Thyroid gland (tissue), 4 donors: ENCODE measurements around the gene DEK.

Experiments used
- POLR2A ChIP-seq, 2 donors: fragments of 450-650 bp; IDR thresholded peaks; one replicate each; pipeline ENCODE4 v1.6.1; 2017; ENCODE audit warnings: antibody characterized with exemption in 2 of 2, mild to moderate bottlenecking in 2 of 2, moderate library complexity in 1 of 2
- TF ChIP-seq, protein P1 (sequence below), 6 experiments: fragments of 200-600 bp in 3 of 6; fragments of 450-650 bp in 3 of 6; sonication (generic) in 3 of 6; IDR thresholded peaks; one replicate each; pipeline ENCODE4 v1.5.1; 2016 to 2019; ENCODE audit warnings: antibody characterized with exemption in 6 of 6, mild to moderate bottlenecking in 2 of 6, inconsistent platforms in 1 of 6, moderate library complexity in 1 of 6

DNA sequence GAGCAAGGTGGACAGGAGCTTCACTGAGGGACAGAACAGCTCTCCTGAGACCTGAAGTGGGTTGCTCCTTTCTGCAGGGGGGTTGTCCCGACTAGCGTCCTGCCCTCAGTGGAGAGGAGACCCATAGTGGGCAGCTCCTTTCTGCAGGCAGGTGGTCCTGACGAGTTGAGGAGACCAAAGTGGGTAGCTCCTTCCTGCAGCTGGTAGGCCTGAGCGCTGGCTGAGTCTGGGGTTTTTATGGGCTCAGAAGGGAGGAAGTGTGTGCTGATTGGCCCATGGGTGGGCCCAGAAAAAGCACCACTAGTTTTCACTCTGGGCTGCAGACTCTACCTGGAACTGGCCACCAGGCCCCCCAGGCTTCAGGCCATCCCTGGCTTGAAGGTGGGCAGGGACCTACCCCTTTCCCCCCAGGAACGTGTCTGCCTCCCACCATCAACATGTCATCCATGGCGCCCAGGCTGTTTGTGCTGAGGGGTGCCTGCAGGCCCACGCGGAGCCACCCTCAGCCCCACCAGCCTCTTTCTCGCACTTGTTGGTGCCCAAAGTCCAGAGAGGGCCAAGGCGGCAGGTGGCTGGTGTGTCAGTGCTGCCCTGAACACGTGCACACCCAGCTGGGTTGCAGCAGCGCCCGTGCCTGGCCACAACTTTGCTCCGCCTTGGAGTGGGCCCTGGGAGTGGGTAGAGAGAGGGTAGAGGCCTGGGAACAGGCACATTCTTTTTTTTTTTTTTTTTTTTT lies 1.6 kb upstream of the DEK start:
- TF ChIP-seq, protein P1, sequence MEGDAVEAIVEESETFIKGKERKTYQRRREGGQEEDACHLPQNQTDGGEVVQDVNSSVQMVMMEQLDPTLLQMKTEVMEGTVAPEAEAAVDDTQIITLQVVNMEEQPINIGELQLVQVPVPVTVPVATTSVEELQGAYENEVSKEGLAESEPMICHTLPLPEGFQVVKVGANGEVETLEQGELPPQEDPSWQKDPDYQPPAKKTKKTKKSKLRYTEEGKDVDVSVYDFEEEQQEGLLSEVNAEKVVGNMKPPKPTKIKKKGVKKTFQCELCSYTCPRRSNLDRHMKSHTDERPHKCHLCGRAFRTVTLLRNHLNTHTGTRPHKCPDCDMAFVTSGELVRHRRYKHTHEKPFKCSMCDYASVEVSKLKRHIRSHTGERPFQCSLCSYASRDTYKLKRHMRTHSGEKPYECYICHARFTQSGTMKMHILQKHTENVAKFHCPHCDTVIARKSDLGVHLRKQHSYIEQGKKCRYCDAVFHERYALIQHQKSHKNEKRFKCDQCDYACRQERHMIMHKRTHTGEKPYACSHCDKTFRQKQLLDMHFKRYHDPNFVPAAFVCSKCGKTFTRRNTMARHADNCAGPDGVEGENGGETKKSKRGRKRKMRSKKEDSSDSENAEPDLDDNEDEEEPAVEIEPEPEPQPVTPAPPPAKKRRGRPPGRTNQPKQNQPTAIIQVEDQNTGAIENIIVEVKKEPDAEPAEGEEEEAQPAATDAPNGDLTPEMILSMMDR (IDR thresholded peaks at IDR 0.05) = no peak
- TF ChIP-seq POLR2A (IDR thresholded peaks at IDR 0.05) = no peak
